NB4 (cell line): ENCODE data around the gene FGF7.

Experiments
- CTCF ChIP-seq: IDR thresholded peaks from one replicate; pipeline ENCODE4 v1.5.1; 2012; ENCODE audit warnings: low read depth, low read length
- MAX ChIP-seq: IDR thresholded peaks from 2 replicates; pipeline ENCODE4 v1.6.1; 2011; ENCODE audit warnings: low read depth, low read length
- MYC ChIP-seq: IDR thresholded peaks from 2 replicates; pipeline ENCODE4 v1.6.1; 2011; ENCODE audit warnings: low read depth, low read length
- POLR2A ChIP-seq: IDR thresholded peaks from 2 replicates; pipeline ENCODE4 v1.6.1; 2011; ENCODE audit warnings: mild to moderate bottlenecking; ENCODE audit not compliant: insufficient read length; ENCODE audit errors: extremely low read depth

- TF ChIP-seq CTCF, result no peak
- TF ChIP-seq POLR2A, result no peak
- no peak for TF ChIP-seq MAX
- TF ChIP-seq MYC, result no peak
These were observed 105.2 kb downstream of the FGF7 start for GRCh38 chr15:49528289-49528688.
